ENCODE measurements around the gene NBPF1.
"Not testable (repeated sequence)": the region's sequence is repeated elsewhere in the genome, so short reads cannot be mapped to it uniquely, and the experiment has no call there.

NBPF1 gene

GRCh38 chr1:16613185-16614147 is at the start of gene NBPF1:
Gene NBPF1 (minus strand): TSS chr1:16613564.
- peak; percentile 97 for DNase-seq (ENCODE audit: low read depth)

GRCh38 chr1:16658234-16658633 is 44.9 kb upstream of the NBPF1 start:
- not testable (repeated sequence) for DNase-seq (ENCODE audit: low read depth)

- not testable (repeated sequence) for DNase-seq (ENCODE audit: low read depth)
Measured at GRCh38 chr1:16656981-16657683, 43.8 kb upstream of the NBPF1 start.

GRCh38 chr1:16656574-16656973 is 43.2 kb upstream of the NBPF1 start:
- DNase-seq (ENCODE audit: low read depth) = not testable (repeated sequence)

- DNase-seq (ENCODE audit: low read depth) = not testable (repeated sequence)
Measured at GRCh38 chr1:16651560-16651959, 38.2 kb upstream of the NBPF1 start.

GRCh38 chr1:16649960-16650359 is 36.6 kb upstream of the NBPF1 start:
- DNase-seq (ENCODE audit: low read depth) = not testable (repeated sequence)

- not testable (repeated sequence) for DNase-seq (ENCODE audit: low read depth)
Measured at GRCh38 chr1:16649390-16649789, 36.0 kb upstream of the NBPF1 start.

- not testable (repeated sequence) for DNase-seq (ENCODE audit: low read depth)
Measured at GRCh38 chr1:16648756-16649155, 35.4 kb upstream of the NBPF1 start.

GRCh38 chr1:16648250-16648649 is 34.9 kb upstream of the NBPF1 start:
- not testable (repeated sequence) for DNase-seq (ENCODE audit: low read depth)

- not testable (repeated sequence) for DNase-seq (ENCODE audit: low read depth)
Measured at GRCh38 chr1:16647179-16648176, 34.1 kb upstream of the NBPF1 start.

- DNase-seq (ENCODE audit: low read depth) = not testable (repeated sequence)
Measured at GRCh38 chr1:16646716-16647115, 33.4 kb upstream of the NBPF1 start.

- DNase-seq (ENCODE audit: low read depth) = not testable (repeated sequence)
Measured at GRCh38 chr1:16646061-16646664, 32.8 kb upstream of the NBPF1 start.

GRCh38 chr1:16645271-16646060 is 32.1 kb upstream of the NBPF1 start:
- DNase-seq (ENCODE audit: low read depth) = not testable (repeated sequence)

- peak; percentile 100 for DNase-seq (ENCODE audit: low read depth)
Measured at GRCh38 chr1:16644482-16645270, 31.3 kb upstream of the NBPF1 start.

GRCh38 chr1:16644193-16644481 is 30.8 kb upstream of the NBPF1 start:
- no peak for DNase-seq (ENCODE audit: low read depth)

GRCh38 chr1:16643476-16644192 is 30.3 kb upstream of the NBPF1 start:
- DNase-seq (ENCODE audit: low read depth) = not testable (repeated sequence)

GRCh38 chr1:16643001-16643411 is 29.6 kb upstream of the NBPF1 start:
- DNase-seq (ENCODE audit: low read depth) = not testable (repeated sequence)

- not testable (repeated sequence) for DNase-seq (ENCODE audit: low read depth)
Measured at GRCh38 chr1:16642025-16642966, 28.9 kb upstream of the NBPF1 start.
